HG03159 (cell line): Measurements from ENCODE around the gene GRK1.
"Not testable (repeated sequence)": the region's sequence is repeated elsewhere in the genome, so short reads cannot be mapped to it uniquely, and the experiment has no call there.

Experiments
- ATAC-seq: cut with Tn5 transposase; IDR thresholded peaks from one replicate; pipeline ENCODE4 v1.9.1; 2021; ENCODE audit warnings: mild to moderate bottlenecking, moderate library complexity; ENCODE audit not compliant: unreplicated experiment

The GRK1 gene

GRCh38 chr13:113664751-113665596 is 2.0 kb upstream of the GRK1 start:
- no peak for ATAC-seq

- no peak for ATAC-seq
Measured at GRCh38 chr13:113665597-113666328, 1.3 kb upstream of the GRK1 start.

GRCh38 chr13:113666329-113666670 is 719 bp upstream of the GRK1 start:
- ATAC-seq, result no peak

- no peak for ATAC-seq
Measured at GRCh38 chr13:113667771-113668490, 912 bp downstream of the GRK1 start.

GRCh38 chr13:113668491-113668971 is 1.5 kb downstream of the GRK1 start:
- no peak for ATAC-seq

- ATAC-seq, result no peak
Measured at GRCh38 chr13:113669231-113669754, 2.3 kb downstream of the GRK1 start.

GRCh38 chr13:113669755-113670341 is 2.8 kb downstream of the GRK1 start:
- no peak for ATAC-seq

- no peak for ATAC-seq
Measured at GRCh38 chr13:113670541-113670940, 3.5 kb downstream of the GRK1 start.

GRCh38 chr13:113671066-113672001 is 4.3 kb downstream of the GRK1 start:
- ATAC-seq, result no peak

GRCh38 chr13:113672002-113672651 is 5.1 kb downstream of the GRK1 start:
- ATAC-seq, result no peak

- ATAC-seq, result no peak
Measured at GRCh38 chr13:113722921-113723320, 55.9 kb downstream of the GRK1 start.

GRCh38 chr13:113723410-113724015 is 56.5 kb downstream of the GRK1 start:
- no peak for ATAC-seq

GRCh38 chr13:113724016-113724758 is 57.2 kb downstream of the GRK1 start:
- no peak for ATAC-seq

GRCh38 chr13:113724780-113725315 is 57.8 kb downstream of the GRK1 start:
- ATAC-seq, result peak; percentile 75

GRCh38 chr13:113725329-113726105 is 58.5 kb downstream of the GRK1 start:
- not testable (repeated sequence) for ATAC-seq

GRCh38 chr13:113726106-113726821 is 59.2 kb downstream of the GRK1 start:
- not testable (repeated sequence) for ATAC-seq
